ENCODE measurements around the gene INSC.
A peak's percentile ranks its signal among the peaks of the same experiment; 100 is the strongest.

INSC gene

GRCh38 chr11:15190611-15191010 is 75.9 kb downstream of the INSC start:
- DNase-seq: no peak

GRCh38 chr11:15192005-15192556 is 77.4 kb downstream of the INSC start:
- no peak for DNase-seq

DNA sequence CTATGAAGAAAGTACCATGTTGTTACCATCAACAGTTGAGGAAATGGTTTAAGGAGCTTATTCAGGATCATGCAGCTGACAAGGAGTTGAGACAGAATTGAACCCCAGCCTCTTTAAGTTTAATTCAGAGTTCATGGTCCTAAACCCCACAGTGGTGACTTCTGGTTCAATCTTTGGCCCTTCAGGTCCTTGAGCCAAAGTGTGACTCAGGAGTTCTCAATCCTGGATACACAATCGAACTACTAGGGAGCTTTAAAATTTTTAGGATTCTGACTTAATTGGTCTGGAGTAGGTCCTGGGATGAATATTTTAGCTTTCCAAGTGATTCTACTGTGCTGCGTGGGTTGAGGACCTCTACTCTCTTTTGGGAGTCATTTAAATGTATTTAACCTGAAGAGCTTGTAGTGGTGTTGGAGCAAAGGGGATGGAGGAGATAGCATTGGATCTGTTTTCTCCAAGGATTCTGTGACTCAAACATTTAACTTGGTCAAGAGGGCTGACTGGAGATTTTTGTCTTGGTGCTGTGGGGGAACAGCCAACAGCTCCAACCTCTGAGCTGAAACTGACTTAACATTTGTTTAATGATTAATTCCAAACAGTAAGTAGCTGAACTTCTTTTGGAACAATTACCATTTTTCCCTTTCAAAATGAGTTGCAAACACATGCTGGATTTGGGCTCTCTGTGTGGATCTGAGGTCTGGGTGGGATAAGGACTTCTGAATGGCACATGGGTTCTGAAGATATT is 80.1 kb downstream of the INSC start:
- DNase-seq: no peak

- no peak for DNase-seq
These were observed 80.9 kb downstream of the INSC start for GRCh38 chr11:15195454-15196200.

DNA sequence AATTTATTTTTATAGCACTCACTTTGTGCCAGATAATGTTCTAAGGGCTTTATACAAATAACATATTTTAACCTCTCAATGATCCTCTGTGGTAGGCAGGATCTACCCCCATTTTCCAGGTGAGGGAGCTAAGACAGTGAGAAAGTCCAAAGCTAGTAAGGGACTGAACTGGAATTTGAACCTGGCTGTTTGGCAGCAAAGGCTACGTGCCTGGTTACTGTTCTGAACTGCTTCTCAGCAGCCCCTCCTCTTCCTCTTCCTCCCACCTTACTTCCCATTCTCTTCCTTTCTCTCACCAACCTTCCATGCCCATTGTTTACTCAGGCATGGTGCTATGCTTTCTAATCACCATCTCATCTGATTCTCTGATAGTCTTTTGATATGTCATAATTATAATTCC is 82.0 kb downstream of the INSC start:
- no peak for DNase-seq

- no peak for DNase-seq
These were observed 83.0 kb downstream of the INSC start for GRCh38 chr11:15197696-15198095.

GRCh38 chr11:15198284-15198683 is 83.6 kb downstream of the INSC start:
- no peak for DNase-seq

- DNase-seq: no peak
These were observed 85.0 kb downstream of the INSC start for GRCh38 chr11:15199693-15200092.

DNA sequence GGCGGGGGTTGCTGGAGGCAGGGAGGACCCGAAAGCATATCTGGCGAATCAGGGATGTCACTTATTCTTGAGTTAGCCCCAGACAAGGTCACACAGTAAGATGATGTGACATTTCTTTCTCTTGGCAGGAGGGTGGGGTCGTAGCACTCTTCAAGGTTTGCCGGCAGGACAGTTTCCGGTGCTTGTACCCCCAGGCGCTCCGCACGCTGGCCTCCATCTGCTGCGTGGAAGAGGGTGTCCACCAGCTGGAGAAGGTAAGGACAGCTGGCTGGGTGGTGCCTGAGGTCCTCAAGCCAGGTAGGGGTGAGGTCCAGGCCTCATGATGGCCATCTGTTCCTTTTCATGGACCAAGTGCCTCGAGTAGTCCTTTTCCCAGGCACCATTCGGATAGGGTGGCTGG is 86.0 kb downstream of the INSC start:
- DNase-seq: no peak

GRCh38 chr11:15201586-15201985 is 86.9 kb downstream of the INSC start:
- DNase-seq: no peak

DNA sequence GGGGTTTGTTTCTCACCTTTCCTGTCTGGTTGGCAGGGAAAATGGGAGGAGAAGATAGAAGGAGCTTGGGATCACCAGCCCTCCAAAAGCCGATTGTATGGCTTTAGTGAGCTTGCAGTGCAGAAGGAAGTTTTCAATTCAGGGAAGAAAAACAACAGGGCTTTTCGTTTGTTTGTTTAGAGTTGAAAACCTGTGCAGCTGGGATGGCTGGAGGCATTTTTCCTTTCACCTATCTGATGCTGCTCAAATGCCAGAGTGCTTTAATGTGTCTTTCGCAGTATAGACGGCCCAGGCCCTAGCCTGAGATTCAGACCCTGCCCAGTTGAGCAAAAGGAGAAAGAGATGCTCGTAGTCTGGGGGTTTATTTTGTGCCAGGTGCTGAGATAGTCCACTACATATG is 87.9 kb downstream of the INSC start:
- no peak for DNase-seq

- DNase-seq: peak; percentile 54
These were observed 90.0 kb downstream of the INSC start for GRCh38 chr11:15204711-15205110.

GRCh38 chr11:15206791-15207190 is 92.1 kb downstream of the INSC start:
- DNase-seq: no peak

GRCh38 chr11:15208378-15209222 is 93.9 kb downstream of the INSC start:
- peak; percentile 92 for DNase-seq

- DNase-seq: no peak
These were observed 98.2 kb downstream of the INSC start for GRCh38 chr11:15212876-15213275.

DNA sequence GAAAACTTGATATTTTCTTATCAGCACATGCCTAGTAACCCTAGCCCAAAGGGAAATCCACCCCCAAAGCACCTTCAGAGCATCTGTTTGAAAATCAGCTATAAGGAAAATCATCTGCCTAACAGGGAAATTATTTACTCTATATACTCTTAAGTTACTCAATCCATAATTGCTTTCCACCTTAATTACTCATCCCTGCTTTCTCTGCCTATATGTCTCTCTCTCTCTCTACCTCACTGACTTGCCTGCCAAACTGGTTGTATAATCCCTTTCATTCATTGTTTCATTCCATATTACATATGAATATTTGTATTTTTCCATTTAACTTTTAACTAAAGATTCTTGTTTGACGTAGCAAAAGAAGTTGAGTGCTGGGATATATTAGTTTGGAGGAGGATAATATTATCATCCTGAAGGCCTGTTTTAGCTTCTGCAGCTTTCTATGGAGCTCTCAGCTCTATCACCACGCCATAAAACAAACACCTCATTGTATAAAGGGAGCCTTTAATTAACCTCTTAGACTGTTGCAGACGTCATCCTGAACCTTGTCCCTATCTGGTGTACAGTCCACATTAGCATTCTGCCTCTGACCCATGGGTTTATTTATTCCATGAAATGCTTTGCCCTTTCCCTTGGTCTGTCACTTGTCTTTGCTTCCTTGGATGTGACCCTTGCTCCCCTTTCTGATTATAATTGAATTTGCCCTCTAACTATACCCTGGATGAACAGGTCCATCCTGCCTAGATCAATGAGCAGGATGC is 98.9 kb downstream of the INSC start:
- no peak for DNase-seq

- no peak for DNase-seq
These were observed 100.3 kb downstream of the INSC start for GRCh38 chr11:15215005-15215404.

DNA sequence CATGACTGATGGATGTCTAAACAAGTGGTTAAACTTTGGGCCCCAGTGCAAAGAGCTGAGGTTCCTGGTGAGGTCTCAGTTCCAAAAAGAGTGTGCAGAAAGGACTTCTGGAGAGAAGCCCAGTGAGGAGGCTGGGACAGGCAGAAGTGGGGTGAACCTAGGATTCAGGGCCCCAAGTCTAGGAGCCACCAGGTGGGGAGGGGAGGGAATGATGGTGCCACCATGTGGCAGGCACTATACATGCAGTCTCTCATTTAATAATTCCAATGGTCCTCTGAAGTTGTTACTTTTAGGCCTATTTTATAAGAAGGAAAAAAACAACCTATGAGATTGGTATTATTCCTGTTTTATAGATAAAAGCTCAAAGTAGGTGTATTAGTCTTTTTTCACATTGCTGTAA is 102.0 kb downstream of the INSC start:
- DNase-seq: no peak

- DNase-seq: no peak
These were observed 102.7 kb downstream of the INSC start for GRCh38 chr11:15217416-15217815.

- no peak for DNase-seq
These were observed 108.1 kb downstream of the INSC start for GRCh38 chr11:15222777-15223176.

GRCh38 chr11:15223318-15223717 is 108.6 kb downstream of the INSC start:
- DNase-seq: no peak

DNA sequence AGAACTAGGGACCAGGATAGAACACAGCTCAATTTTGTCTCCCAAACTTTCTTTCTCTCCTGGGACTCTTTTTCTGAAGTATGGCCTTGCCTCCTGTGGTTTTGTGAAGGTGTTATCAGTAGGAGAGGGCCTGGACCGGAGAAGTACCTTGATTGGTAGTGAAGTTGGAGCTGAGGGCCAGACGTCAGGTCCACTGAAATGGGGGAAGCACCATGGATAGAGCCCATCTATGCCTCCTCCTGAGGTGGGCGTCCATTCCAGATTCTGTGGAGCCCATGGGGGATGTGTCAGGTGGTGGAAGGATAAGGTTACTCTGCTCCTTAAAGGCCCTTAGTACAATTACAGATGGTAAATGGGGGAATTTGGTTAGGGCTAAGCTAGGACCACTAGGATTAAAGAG is 109.7 kb downstream of the INSC start:
- no peak for DNase-seq

DNA sequence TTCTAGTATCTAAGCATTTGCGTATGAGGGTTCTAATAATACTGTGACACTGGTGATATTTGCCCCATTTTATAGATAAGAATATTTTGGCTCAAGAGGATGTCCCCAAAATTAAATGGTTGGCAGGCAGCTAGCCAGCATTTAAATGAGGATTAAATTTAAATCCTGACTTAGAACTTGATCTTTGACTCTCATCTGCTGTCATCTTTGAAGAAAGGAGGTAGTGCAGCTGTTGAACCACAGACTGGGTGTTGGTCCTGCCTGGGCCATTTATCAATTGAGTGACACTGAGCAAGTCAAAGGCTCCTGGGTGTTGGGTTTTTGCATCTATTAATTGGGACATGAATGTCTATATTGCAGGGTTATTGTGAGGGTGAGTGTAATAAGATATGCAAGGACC is 112.3 kb downstream of the INSC start:
- DNase-seq: no peak
